Nucleus accumbens (tissue), 56 donors: ENCODE measurements around the gene C19orf44.
A peak's percentile ranks its signal among the peaks of the same experiment; 100 is the strongest.
"Not testable (repeated sequence)": the region's sequence is repeated elsewhere in the genome, so short reads cannot be mapped to it uniquely, and the experiment has no call there.

Experiments
- DNase-seq, 56 donors: peaks; one replicate each; lab custom pipeline; 2025; lab: John Stamatoyannopoulos, UW

Gene C19orf44

DNA sequence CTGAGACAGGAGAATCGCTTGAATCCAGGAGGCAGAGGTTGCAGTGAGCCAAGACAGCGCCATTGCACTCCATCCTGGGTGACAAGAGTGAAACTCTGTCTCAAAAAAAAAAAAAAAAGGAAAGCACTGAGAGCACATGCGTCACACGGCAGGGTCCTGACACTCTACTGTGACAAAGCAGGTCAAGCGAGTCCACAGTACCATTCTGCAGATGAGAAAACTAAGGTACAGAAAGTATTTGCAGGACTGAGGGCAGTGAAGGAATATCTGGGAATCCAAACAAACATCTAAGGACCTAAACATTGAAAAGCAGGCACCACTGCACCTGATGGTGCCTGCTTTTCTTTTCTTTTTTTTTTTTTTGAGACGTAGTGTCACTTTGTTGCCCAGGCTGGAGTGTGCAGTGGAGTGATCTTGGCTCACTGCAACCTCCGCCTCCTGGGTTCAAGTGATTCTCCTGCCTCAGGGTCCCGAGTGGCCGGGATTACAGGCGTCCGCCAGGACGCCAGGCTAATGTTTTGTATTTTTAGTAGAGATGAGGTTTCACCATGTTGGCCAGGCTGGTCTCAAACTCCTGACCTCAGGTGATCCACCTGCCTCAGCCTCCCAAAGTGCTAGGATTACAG, 29.3 kb upstream of the C19orf44 start:
- DNase-seq, result not testable (repeated sequence)

DNA sequence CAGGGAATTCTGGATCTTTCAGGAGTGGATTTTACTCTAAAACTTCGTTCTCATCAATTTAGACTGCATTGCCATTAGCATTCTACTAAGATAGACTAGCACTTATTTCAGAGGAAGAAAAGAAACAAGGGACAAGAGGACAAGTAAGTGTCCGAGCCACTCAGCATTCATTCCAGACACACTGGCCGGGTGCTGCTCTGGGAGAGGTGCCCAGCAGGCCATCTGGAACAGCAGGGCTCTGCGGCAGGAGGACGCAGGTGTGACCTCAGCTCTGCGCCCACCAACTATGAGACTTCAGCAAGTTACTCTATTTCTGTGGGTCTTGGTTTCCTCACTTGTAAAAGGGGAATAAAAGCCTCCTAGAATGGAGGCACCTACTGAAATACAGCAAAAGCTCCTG, 28.6 kb upstream of the C19orf44 start:
- peak in 26 of 56 donors; percentile 5 to 82 (median 44) for DNase-seq

DNA sequence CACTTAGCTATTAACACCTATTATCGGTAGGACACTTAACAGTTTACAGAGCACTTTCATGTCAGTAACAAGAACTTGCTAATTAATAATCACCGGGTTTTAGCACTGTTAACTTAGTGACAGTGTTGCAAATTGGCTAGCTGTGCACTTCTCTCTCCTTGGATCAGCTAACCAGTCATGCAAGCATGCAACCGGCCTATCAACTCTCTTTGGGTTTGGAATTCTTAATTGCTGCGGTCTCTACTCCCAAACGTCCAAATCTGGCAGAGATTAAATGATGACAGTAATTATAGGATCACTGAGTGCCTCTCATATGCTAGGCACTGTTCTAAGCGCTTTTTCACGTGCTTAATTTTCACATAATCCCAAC, 25.7 kb upstream of the C19orf44 start:
- DNase-seq, result no peak

DNA sequence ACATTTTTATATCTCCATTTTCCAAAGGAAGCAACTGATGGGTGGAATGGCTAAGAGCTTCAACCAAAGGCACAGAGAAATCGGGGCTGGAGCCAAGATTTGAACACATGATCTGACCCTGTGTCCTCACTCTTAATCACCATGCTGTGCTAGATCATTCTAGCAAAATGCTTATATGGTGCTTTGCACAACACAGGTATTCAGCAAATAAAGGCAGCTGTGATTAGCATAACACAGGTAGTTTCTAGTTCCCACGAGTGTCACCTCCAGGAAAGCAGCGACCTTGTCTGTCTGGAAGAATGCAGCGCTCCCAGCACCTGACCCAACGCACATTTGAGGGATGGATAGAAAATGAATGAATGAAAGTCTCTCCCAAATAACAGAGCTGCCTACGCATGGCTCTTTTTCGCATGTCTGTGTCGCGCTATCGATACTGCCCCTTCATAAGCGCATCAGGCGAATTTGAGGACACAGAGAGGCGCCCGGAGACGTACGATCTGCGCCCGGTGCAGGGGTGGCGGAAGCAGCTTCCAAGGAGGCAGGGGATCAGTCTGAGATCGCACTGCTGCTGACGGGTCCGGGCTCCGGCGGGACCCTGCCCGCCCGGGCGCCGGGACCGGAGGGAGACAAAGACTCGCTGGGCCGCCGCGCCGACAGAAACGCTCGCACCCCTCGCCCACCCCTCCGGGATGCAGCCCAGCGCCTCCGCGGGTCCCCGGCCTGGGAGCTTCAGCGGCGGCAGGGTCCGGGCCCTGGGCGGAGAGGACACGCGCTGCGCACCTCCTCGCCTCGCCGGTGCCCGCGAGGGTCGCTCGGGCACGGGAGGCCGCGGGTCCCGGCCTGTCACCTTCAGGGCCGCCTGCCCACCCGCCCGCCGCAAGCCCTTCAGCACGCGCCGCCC, 25.0 kb upstream of the C19orf44 start:
- peak in 20 of 56 donors; percentile 8 to 55 (median 36) for DNase-seq

DNA sequence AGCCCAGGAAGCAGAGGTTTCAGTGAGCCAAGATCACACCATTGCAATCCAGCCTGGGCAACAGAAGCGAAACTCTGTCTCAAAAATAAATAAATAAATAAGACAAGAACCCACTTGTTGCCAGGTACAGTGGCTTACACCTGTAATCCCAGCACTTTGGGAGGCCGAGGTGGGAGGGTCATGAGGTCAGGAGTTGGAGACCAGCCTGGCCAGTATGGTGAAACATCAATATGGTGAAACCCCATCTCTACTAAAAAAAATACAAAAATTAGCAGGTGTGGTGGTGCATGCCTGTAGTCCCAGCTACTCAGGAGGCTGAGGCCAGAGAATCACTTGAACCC, 23.7 kb upstream of the C19orf44 start:
- not testable (repeated sequence) for DNase-seq

DNA sequence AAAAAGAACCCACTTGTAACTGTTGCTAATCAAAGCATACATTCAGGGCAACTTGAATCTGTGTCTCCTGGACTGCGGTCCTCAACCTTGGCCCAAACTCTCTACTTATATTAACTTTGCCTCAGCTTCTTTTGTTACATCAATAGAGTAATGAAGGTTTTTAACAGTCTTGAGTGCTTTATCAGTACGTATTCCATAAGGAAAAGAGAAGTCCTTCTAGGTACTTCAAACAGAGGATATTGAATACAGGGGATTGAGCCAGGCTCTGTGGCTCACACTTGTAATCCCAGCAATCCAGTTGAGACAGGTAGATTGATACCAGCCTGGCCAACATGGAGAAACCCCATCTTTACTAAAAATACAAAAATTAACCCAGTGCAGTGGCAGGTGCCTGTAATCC, 23.2 kb upstream of the C19orf44 start:
- no peak for DNase-seq

DNA sequence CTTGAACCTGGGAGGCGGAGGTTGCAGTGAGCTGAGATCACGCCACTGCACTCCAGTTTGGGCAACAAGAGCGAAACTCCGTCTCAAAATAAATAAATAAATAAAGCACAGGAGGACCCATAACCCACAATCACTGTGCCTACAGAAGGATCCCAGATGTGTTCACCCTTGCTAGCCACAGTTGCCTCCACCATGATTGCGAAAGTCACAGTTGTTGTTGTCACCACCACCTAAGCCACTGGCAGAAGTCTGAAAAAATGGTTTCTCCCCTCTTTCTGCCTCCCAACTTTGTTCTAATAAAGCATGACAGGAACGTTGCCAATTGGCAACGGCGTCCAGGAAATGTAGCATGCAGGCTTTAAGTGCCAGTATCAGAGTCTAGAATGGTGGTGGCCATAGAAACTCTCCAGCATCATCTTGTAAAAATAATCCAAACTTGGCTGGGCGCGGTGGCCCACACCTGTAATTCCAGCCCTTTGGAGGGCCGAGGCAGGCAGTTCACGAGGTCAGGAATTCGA, 22.3 kb upstream of the C19orf44 start:
- DNase-seq, result no peak

DNA sequence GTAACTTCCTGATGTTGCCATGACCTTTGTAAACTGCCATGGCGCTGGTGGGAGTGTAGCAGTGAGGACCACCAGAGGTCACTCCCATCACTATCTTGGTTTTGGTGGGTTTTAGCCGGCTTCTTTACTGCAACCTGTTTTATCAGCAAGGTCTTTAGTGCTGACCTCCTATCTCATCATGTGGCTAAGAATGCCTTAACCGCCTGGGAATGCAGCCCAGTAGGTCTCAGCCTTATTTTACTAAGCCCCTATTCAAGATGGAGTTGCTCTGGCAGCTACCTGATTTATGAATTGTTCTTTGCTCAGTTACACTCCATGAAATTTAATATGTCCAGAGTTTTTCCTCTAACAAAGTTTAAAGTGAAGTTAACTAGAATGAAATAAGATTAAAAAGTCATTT, 19.8 kb upstream of the C19orf44 start:
- DNase-seq, result no peak

DNA sequence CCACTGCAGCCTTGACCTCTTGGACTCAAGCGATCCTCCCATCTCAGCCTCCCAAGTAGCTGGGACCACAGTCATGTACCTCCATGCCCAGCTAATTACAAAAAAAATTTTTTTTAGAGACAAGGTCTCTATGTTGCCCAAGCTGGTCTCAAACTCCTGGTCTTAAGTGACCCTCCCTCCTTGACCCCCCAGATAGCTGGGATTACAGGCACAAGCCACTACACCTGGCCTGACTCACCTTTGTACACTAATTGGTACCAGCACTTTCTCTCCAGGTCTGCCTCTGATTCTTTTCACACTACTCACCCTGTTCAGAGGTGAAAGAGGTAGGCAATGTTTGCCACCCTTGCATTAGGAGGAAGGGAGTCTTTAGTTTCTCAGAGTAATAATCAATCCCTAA, 18.9 kb upstream of the C19orf44 start:
- no peak for DNase-seq

DNA sequence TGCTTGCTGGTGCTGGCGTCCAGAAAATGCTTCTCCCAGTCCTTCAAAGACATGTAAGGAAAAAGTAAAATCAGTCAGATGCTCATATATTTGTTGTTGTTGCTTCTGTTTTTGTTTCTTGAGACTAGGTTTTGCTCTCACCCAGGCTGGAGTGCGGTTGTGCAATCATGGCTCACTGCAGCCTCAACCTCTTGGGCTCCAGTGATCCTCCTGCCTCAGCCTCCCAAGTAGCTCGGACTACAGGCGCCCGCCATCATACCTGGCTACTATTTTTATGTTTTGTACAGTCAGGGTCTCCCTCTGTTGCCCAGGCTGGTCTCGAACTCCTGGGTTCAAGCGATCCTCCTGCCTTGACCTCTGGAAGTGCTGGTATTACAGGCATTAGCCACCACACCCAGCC, 13.4 kb upstream of the C19orf44 start:
- no peak for DNase-seq

DNA sequence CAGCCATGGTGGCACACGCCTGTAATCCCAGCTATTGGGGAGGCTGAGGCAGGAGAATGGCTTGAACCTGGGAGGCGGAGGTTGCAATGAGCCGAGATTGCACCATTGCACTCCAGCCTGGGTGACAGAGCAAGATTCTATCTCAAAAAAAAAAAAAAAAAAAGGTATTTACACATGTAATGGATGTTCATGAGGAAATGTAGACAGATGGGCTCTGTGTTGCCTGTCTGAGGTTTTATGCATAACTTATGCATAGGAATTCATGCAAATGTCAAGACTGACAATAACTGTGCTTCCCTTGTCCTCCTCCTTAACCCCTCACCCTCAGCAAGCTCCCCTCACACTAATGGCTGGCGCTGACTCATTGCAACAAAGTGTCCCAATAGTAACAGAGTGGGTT, 9.7 kb upstream of the C19orf44 start:
- DNase-seq, result not testable (repeated sequence)

DNA sequence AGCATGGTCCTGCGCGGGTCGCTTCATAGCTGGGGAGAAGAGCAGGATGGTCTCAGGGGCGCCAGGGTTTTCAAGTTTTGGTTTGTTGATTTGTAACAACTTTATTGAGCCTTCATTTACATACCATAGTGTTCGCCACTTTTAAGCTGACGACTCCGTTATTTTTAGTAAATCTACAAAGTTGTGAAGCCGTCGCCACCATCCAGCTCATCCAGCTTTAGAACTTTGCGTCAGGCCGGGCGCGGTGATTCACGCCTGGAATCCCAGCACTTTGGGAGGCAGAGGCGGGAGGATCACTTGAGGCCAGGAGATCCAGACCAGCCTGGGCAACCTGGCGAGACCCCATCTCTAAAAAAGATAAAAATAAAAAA, 404 bp downstream of the C19orf44 start:
- peak in 11 of 56 donors; percentile 14 to 58 (median 39) for DNase-seq

DNA sequence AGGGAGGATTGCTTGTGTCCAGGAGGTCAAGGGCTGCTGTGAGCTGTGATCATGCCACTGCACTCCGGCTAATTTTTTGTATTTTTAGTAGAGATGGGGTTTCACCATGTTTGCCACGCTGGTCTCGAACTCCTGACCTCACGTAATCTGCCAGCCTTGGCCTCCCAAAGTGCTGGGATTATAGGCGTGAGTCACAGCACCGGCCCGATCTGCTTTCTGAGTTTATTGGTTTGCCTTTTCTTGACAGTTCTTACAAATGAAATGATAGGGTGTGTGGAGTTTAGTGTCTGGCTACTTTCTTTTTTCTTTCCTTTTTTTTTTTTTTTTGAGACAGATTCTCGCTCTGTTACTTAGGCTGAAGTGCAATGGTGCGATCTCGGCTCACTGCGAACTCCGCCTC, 848 bp downstream of the C19orf44 start:
- DNase-seq, result no peak

DNA sequence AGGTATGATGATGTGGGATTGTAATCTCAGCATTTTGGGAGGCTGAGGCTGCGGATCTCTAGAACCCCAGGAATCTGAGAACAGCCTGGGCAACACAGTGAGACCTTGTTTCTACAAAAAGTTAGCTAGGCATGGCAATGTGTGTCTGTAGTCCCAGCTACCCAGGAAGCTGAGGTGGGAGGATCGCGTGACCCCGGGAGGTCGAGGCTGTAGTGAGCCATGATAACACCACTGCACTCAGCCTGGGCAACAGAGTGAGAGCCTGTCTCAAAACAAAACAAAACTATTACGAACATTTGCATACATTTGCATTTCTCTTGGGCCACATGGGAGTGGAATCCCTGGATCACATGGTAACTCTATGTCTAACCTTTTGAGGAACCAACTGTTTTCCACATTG, 1.6 kb downstream of the C19orf44 start:
- DNase-seq, result no peak

DNA sequence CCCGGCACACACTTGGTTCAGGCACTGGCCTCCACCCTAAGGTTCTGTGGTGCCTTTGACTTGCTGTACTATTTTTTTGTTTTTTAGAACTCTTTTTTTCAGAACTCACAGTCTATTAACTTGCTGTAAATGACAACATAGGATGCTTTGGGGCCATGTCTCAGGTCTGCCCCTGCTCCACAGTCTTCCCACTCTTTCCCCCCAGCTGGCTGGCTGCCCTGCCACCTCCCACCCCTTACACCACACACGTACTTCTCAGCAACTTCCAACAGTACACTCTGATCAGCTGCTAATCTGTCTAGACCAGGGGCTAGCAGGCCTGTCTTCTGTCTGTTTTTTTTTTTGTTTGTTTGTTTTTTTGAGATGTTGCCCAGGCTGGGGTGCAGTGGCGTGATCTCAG, 8.1 kb downstream of the C19orf44 start:
- no peak for DNase-seq

DNA sequence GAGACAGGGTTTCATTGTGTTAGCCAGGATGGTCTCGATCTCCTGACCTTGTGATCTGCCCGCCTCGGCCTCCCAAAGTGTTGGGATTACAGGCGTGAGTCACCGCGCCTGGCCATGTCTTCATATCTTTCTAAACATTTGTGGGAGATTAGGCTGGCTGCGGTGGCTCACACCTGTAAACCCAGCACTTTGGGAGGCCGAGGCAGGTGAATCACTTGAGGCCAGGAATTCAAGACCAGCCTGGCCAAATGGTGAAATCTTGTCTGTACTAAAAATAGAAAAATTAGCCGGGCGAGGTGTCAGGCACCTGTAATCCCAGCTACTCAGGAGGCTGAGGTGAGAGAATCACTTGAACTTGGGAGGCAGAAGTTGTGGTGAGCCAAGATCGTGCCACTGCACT, 10.0 kb downstream of the C19orf44 start:
- DNase-seq, result not testable (repeated sequence)

DNA sequence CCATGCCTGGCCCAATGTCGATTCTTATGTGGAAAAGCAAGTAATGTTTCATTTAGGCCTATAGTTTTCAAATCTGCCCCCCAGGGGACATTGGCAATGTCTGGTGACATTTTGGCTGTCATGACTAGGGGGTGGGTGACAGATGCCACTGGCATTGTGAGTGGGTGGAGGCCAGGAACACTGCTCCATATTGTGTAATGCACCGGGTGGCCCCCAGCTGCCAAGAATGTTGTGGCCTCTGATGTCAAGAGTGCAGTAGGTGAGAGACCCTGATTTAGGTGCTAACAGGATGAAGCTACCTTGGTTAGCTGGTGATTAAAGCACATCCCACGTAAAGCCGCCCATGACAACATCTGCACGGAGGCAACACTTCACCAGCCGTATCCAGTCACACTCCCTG, 10.8 kb downstream of the C19orf44 start:
- DNase-seq, result no peak

DNA sequence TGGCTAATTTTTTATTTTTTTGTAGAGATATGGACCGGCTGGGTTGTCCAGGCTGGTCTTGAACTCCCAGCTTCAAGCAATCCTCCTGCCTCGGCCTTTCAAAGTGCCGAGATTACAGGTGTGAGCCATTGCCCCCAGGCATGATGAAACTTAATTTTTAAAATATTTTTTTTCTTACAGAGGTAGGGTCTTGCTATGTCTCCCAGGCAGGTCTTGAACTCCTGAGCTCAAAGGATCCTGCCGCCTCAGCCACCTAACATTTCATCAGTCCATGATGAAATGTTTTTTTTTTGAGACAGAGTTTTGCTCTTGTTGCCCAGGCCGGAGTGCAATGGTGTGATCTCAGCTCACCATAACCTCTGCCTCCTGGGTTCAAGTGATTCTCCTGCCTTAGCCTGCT, 12.4 kb downstream of the C19orf44 start:
- no peak for DNase-seq

DNA sequence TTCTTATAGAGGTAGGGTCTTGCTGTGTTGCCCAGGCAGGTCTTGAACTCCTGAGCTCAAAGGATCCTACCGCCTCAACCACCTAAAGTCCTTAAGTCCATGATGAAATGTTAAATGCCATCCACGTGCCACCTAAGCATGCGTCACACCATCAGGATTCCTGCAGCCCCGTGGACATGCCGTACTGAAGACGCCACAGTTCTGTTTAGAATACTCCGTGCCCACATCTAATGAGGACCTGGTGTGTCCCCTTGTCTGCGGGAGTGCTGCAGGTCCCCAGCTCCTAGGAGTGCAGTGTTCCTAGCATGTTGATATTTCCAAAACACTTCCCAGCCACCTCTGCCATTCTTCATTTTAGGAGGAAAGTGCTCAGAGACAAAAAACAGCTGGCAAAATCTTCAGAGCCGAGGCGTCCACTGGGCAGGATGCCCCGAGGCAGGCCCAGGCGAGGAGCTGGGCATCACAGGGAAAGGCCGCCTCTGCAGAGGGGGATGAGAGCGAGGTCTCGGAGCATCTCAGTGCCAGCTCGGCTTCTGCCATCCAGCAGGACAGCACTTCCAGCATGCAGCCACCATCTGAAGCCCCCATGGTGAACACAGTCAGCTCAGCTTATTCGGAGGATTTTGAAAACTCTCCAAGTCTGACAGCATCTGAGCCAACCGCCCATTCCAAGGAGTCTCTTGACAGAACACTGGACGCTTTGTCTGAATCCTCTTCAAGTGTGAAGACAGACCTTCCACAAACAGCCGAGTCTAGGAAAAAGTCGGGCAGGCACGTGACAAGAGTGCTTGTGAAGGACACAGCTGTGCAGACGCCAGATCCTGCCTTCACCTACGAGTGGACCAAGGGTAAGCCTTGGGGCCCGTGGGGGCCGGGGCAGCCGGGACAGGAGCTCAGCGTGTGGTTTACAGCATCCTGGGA, 13.2 kb downstream of the C19orf44 start:
- peak in 49 of 56 donors; percentile 16 to 84 (median 49) for DNase-seq

DNA sequence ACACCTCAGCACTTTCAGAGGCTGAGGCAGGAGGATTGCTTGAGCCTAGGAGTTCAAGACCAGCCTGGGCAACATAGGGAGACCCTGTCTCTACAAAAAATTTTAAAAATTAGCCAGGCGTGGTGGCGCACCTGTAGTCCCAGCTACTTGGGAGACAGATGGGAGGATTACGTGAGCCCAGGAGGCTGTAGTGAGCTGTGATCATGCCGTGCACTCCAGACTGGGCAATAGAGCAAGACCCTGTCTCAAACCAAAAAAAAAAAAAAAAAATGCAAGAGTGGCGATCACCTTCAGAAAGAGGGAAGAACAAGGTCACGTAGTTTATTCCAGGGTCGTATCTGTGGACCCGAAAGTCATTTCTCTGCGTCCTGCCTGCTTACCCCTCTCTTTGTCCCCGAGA, 16.4 kb downstream of the C19orf44 start:
- not testable (repeated sequence) for DNase-seq
